Measurements from ENCODE around the gene CNGA2. TPM values are rescaled to one million over a fixed set of nuclear protein-coding genes. Genes with fewer than 3 reads are reported as not detected.

The CNGA2 gene
- polyA plus RNA-seq, 3 donors = not detected

GRCh38 chrX:151793886-151794285 lies 59.3 kb downstream of the CNGA2 start:
- Histone ChIP-seq H2AFZ (ENCODE audit: insufficient read depth, low read depth, low read length, poor library complexity, severe bottlenecking) (no peak overlapping the region), H3K4me2 (replicated peaks; ENCODE audit: extremely low read depth, low read length, poor library complexity, severe bottlenecking) (no peak overlapping the region), H3K36me3 (replicated peaks in 1 of 2; ENCODE audit: control insufficient read depth in 1 of 2, insufficient read depth in 2 of 2, low read length in 2 of 2) (no peaks in the 10 kb centered on the region), H3K27me3 (ENCODE audit: control insufficient read depth in 2 of 2, insufficient read depth in 2 of 2, low read length in 2 of 2) (no peaks in the 10 kb centered on the region), H3K9ac (ENCODE audit: insufficient read depth, low read length, poor library complexity, severe bottlenecking) (no peak overlapping the region), H3K4me3 (replicated peaks in 1 of 3; ENCODE audit: low read depth in 2 of 3, low read length in 3 of 3) (no peak overlapping the region), H3K79me2 (ENCODE audit: insufficient read depth, low read length) (no peaks in the 10 kb centered on the region), H3K4me1 (ENCODE audit: control insufficient read depth in 1 of 2, insufficient read depth in 2 of 2, low read length in 2 of 2) (no peaks in the 10 kb centered on the region), H4K20me1 (ENCODE audit: insufficient read depth, low read length) (no peaks in the 10 kb centered on the region), H3K27ac (ENCODE audit: low read depth in 1 of 2, low read length in 2 of 2) (no peak overlapping the region), H3K9me3 (replicated peaks in 1 of 2; ENCODE audit: control insufficient read depth in 1 of 2, insufficient read depth in 1 of 2, low read length in 2 of 2) (no peaks in the 10 kb centered on the region)
- DNase-seq = no peak
- H3K27ac Mint-ChIP-seq = no peak overlapping the region
- WGBS (ENCODE audit: insufficient coverage) = 67% methylated on average over 1 of the region's 3 CpGs
- no peaks in the 10 kb centered on the region for H3K36me3 Mint-ChIP-seq
- H3K4me1 Mint-ChIP-seq = no peaks in the 10 kb centered on the region
- H3K27me3 Mint-ChIP-seq (ENCODE audit: low read depth in 3 of 3) = peaks cover 3% of the 10 kb centered on the region in 3 donors
- TF ChIP-seq CTCF (IDR thresholded peaks at IDR 0.05) = no peak
- peaks cover 0 to 9% (median 2%) of the 10 kb centered on the region in 7 donors for H3K9me3 Mint-ChIP-seq
- no peak overlapping the region for H3K4me3 Mint-ChIP-seq
- intact Hi-C loops (cut with micrococcal nuclease) = no loop called here

Other genes with a start within 250 kb of the CNGA2 start
- not detected for gene PASD1, start 171.1 kb upstream of the CNGA2 start, polyA plus RNA-seq
- gene PRRG3, start 39.3 kb upstream of the CNGA2 start, polyA plus RNA-seq = not detected
- gene FATE1, start 18.7 kb upstream of the CNGA2 start, polyA plus RNA-seq = not detected
- gene MAGEA4, start 178.1 kb downstream of the CNGA2 start, polyA plus RNA-seq = not detected
- not detected for gene GABRE, start 239.9 kb downstream of the CNGA2 start, polyA plus RNA-seq

Measured in CD14-positive monocyte (primary cell).